Fibroblast of villous mesenchyme (primary cell): ENCODE results near the gene SORCS2. TPM values are rescaled to one million over a fixed set of nuclear protein-coding genes. Genes with fewer than 3 reads are reported as not detected.

ENCODE experiments used
- DNase-seq: peaks from one replicate; pipeline ENCODE4 v3.0.0-alpha.2; 2010; ENCODE audit warnings: low read depth
- H3K4me3 ChIP-seq: 2 replicates; pipeline ENCODE4 v1.5.1; 2011; ENCODE audit warnings: low read depth, mild to moderate bottlenecking, low read length
- CTCF ChIP-seq: IDR thresholded peaks from 2 replicates; pipeline ENCODE4 v1.5.1; 2012; ENCODE audit warnings: low read depth, mild to moderate bottlenecking, low read length; ENCODE audit not compliant: insufficient read depth
- total RNA-seq: library from RNA; depleted of rRNA; stranded (reverse); fragments of >200 nt; gene quantifications from 2 replicates; pipeline ENCODE4 v1.2.3, GENCODE V29; 2012

SORCS2 gene
- total RNA-seq, 1 donor, result under 0.01 TPM

- H3K4me3 ChIP-seq, result no peak overlapping the region
- no peak for DNase-seq
Measured at GRCh38 chr4:7786517-7786916, 594.2 kb downstream of the SORCS2 start.

GRCh38 chr4:7787067-7787466 lies 594.7 kb downstream of the SORCS2 start:
- DNase-seq, result no peak
- TF ChIP-seq CTCF, result no peak
- no peak overlapping the region for H3K4me3 ChIP-seq

More at GRCh38 chr4:7786517-7786916, 594.2 kb downstream of the SORCS2 start:
- no peak for TF ChIP-seq CTCF

GRCh38 chr4:7787681-7788141 lies 595.4 kb downstream of the SORCS2 start:
- no peak overlapping the region for H3K4me3 ChIP-seq
- TF ChIP-seq CTCF, result no peak
- DNase-seq, result no peak

- TF ChIP-seq CTCF, result no peak
- no peak for DNase-seq
- H3K4me3 ChIP-seq, result no peak overlapping the region
Measured at GRCh38 chr4:7788193-7788592, 595.9 kb downstream of the SORCS2 start.

GRCh38 chr4:7788694-7789425 lies 596.5 kb downstream of the SORCS2 start:
- DNase-seq, result peak; percentile 34
- H3K4me3 ChIP-seq, result no peak overlapping the region
- no peak for TF ChIP-seq CTCF

- no peak for DNase-seq
- TF ChIP-seq CTCF, result no peak
- no peak overlapping the region for H3K4me3 ChIP-seq
Measured at GRCh38 chr4:7790023-7790422, 597.7 kb downstream of the SORCS2 start.

GRCh38 chr4:7790999-7791398 lies 598.7 kb downstream of the SORCS2 start:
- no peak overlapping the region for H3K4me3 ChIP-seq
- no peak for DNase-seq
- TF ChIP-seq CTCF, result no peak
